Body of pancreas (tissue), 4 donors: Measurements from ENCODE around the gene ANGPTL2. TPM values are rescaled to one million over a fixed set of nuclear protein-coding genes. Genes with fewer than 3 reads are reported as not detected.

Experiments
- ATAC-seq: fragments of 150-250 bp; one replicate; pipeline ENCODE4 v1.9.1; 2016
- DNase-seq, 4 donors: peaks; one replicate each; pipeline ENCODE4 v3.0.0-alpha.2; 2019
- H3K27ac ChIP-seq, 4 donors: fragments of 200-600 bp; sonication (generic); 1 replicate in 3 of 4; 2 replicates in 1 of 4; pipeline versions ENCODE4 v1.5.1 to v1.6.1; 2016 to 2019; ENCODE audit warnings: mild to moderate bottlenecking in 1 of 4, mixed read lengths in 1 of 4, moderate library complexity in 1 of 4
- H3K27me3 ChIP-seq, 2 donors: fragments of 200-600 bp; sonication (generic); one replicate each; pipeline ENCODE4 v1.6.0; 2016; ENCODE audit warnings: mild to moderate bottlenecking in 1 of 2
- H3K36me3 ChIP-seq, 2 donors: fragments of 200-600 bp; sonication (generic); replicated peaks in 1 of 2; 2 replicates each; pipeline ENCODE4 v1.5.1; 2016; ENCODE audit warnings: low read depth in 2 of 2; ENCODE audit not compliant: insufficient read depth in 1 of 2
- H3K4me1 ChIP-seq: fragments of 200-600 bp; sonication (generic); one replicate; pipeline ENCODE4 v1.6.0; 2016
- H3K4me3 ChIP-seq, 2 donors: fragments of 200-600 bp; sonication (generic); 1 replicate in 1 of 2; 2 replicates in 1 of 2; pipeline ENCODE4 v1.5.1; 2016 to 2019
- H3K9me3 ChIP-seq, 3 donors: fragments of 200-600 bp; sonication (generic); 1 replicate in 2 of 3; 2 replicates in 1 of 3; pipeline ENCODE4 v1.5.1; 2016
- CTCF ChIP-seq, 7 experiments: fragments of 450-650 bp in 4 of 7; fragments of 200-600 bp in 3 of 7; sonication (generic) in 3 of 7; IDR thresholded peaks; one replicate each; pipeline ENCODE4 v1.5.1; 2016 to 2019; ENCODE audit warnings: antibody characterized with exemption in 7 of 7
- POLR2A ChIP-seq, 3 donors: fragments of 450-650 bp; IDR thresholded peaks; one replicate each; pipeline ENCODE4 v1.6.1; 2016; ENCODE audit warnings: antibody characterized with exemption in 3 of 3, mild to moderate bottlenecking in 2 of 3
- WGBS, 2 donors: methylation state at CpG; one replicate each; pipeline ENCODE4 v1.1.5; 2017; 5-methylcytosine and 5-hydroxymethylcytosine counted together
- intact Hi-C: fragments of 100-400 bp; cut with DNase I; formaldehyde crosslinking; loops from one replicate; pipeline ENCODE4 v1.15.1; 2023
- total RNA-seq, 2 donors: library from RNA; depleted of rRNA; stranded (reverse); fragments of >200 nt; gene quantifications; one replicate each; pipeline ENCODE4 v1.1.0, GENCODE V29; 2016

ANGPTL2 gene
- total RNA-seq, 2 donors from 2014 or later, result 3.1 to 7.6 TPM

GRCh38 chr9:127058645-127059021, 63.8 kb downstream of the ANGPTL2 start:
- H3K4me1 ChIP-seq, result no peaks in the 10 kb centered on the region
- H3K9me3 ChIP-seq, result no peaks in the 10 kb centered on the region
- intact Hi-C loops, result no loop called here
- no peaks in the 10 kb centered on the region for H3K27me3 ChIP-seq
- no peaks in the 10 kb centered on the region for H3K36me3 ChIP-seq
- ATAC-seq, result no peak
- no peak overlapping the region for H3K4me3 ChIP-seq
- no peak overlapping the region for H3K27ac ChIP-seq
- 86 to 87% methylated on average over 4 of the region's 4 CpGs for WGBS, 2 donors
- DNase-seq, result no peak
- no peak for TF ChIP-seq CTCF (IDR thresholded peaks at IDR 0.05)
- TF ChIP-seq POLR2A (IDR thresholded peaks at IDR 0.05), result no peak

- H3K36me3 ChIP-seq, result no peaks in the 10 kb centered on the region
- DNase-seq (no peak), ATAC-seq (no peak)
- H3K4me3 ChIP-seq, result no peak overlapping the region
- TF ChIP-seq CTCF (IDR thresholded peaks at IDR 0.05), result no peak
- no peak for TF ChIP-seq POLR2A (IDR thresholded peaks at IDR 0.05)
- no peaks in the 10 kb centered on the region for H3K9me3 ChIP-seq
- WGBS, 2 donors, result 83 to 91% methylated on average over 7 of the region's 7 CpGs
- H3K4me1 ChIP-seq, result no peaks in the 10 kb centered on the region
- H3K27ac ChIP-seq, result no peak overlapping the region
- intact Hi-C loops, result no loop called here
- H3K27me3 ChIP-seq, result no peaks in the 10 kb centered on the region
Measured at GRCh38 chr9:127058011-127058644, 64.3 kb downstream of the ANGPTL2 start.

GRCh38 chr9:127056446-127056845, 66.0 kb downstream of the ANGPTL2 start:
- TF ChIP-seq CTCF (IDR thresholded peaks at IDR 0.05) (no peak), POLR2A (IDR thresholded peaks at IDR 0.05) (no peak)
- Histone ChIP-seq H3K27me3 (no peaks in the 10 kb centered on the region), H3K36me3 (no peaks in the 10 kb centered on the region), H3K4me1 (no peaks in the 10 kb centered on the region), H3K9me3 (no peaks in the 10 kb centered on the region), H3K27ac (no peak overlapping the region), H3K4me3 (no peak overlapping the region)
- intact Hi-C loops, result no loop called here
- 91 to 94% methylated on average over 3 of the region's 3 CpGs for WGBS, 2 donors
- no peak for ATAC-seq
- DNase-seq, result no peak

GRCh38 chr9:127055745-127056402, 66.6 kb downstream of the ANGPTL2 start:
- Histone ChIP-seq H3K27ac (no peak overlapping the region), H3K36me3 (no peaks in the 10 kb centered on the region), H3K4me3 (no peak overlapping the region), H3K9me3 (no peaks in the 10 kb centered on the region), H3K4me1 (no peaks in the 10 kb centered on the region), H3K27me3 (no peaks in the 10 kb centered on the region)
- TF ChIP-seq POLR2A (IDR thresholded peaks at IDR 0.05) (no peak), CTCF (IDR thresholded peaks at IDR 0.05) (no peak)
- ATAC-seq (no peak), DNase-seq (no peak)
- intact Hi-C loops, result no loop called here

- Histone ChIP-seq H3K4me1 (no peaks in the 10 kb centered on the region), H3K27ac (no peak overlapping the region), H3K9me3 (no peaks in the 10 kb centered on the region), H3K36me3 (no peaks in the 10 kb centered on the region), H3K4me3 (no peak overlapping the region), H3K27me3 (no peaks in the 10 kb centered on the region)
- 90 to 92% methylated on average over 5 of the region's 5 CpGs for WGBS, 2 donors
- intact Hi-C loops, result no loop called here
- DNase-seq (no peak), ATAC-seq (no peak)
- TF ChIP-seq CTCF (IDR thresholded peaks at IDR 0.05) (no peak), POLR2A (IDR thresholded peaks at IDR 0.05) (no peak)
Measured at GRCh38 chr9:127053960-127054359, 68.5 kb downstream of the ANGPTL2 start.
